Non-pigmented ciliary epithelial cell (primary cell): ENCODE results near the gene CNKSR3.

Source experiments
- DNase-seq: peaks from one replicate; pipeline ENCODE4 v3.0.0-alpha.2; 2010; ENCODE audit warnings: low read depth

CNKSR3 gene

DNA sequence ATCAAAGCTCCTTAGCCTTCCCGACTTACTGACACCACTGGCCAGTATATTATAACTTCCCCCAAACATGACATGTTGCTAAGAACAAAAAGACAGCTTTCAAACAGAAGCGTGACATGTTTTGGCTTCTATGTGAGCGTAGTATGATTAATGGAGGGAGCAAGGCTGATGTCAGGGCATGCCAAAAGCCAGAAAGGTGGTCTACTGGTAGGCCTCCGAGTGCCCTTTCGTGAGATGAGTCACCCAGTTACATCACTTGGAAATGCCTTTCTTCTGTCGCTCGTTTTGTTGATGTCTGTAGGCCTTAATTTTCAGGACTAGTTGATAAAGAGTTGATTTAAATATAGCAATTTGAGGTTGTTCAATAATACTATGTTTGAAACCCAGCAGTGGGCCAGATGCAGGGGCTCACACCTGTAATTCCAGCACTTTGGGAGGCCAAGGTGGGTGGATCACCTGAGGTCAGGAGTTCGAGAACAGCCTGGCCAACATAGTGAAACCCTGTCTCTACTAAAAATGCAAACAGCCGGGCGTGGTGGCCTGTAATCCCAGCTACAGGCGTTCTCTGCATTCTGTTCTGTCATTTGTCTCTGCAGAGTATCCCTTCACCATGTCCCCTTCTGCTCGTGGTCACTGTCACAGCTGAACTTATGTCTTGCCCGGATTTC is 53.3 kb downstream of the CNKSR3 start:
- no peak for DNase-seq

DNA sequence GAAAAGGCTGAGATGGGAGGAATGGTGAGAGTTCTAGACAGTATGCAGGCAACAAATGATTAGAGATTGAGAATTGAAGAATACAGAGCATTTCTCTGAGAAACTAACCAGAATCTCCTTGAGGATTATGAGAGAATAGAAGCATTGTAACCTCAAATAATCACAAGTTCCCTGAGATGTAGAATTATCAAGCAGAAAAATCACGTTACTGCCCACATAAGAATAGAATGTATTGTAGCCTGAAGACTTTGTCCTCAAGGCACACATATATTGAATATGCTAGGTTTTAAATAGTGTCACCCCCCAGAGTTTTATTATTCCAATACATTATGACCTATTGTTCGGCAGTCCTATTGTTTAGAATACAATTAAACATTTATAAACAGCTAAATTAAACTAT is 57.2 kb downstream of the CNKSR3 start:
- no peak for DNase-seq

DNA sequence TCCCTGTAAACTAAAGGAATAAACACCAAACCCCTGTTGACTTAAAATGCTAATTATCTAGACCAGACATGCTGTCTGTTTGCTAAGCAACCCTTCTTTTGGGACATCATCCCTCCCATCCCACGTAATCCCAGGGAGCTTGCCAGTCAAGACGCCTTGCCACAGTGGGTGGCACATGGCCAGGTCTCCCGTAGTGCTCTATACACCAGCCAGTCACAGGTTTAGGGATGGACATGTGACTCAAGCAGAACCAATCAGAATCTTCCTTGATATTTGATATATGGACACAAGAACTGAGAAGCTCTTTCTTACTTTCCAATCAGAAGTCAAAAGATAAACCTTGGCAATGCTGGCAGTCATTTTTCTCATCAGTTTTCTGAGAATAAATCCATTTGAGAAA is 60.0 kb downstream of the CNKSR3 start:
- no peak for DNase-seq

DNA sequence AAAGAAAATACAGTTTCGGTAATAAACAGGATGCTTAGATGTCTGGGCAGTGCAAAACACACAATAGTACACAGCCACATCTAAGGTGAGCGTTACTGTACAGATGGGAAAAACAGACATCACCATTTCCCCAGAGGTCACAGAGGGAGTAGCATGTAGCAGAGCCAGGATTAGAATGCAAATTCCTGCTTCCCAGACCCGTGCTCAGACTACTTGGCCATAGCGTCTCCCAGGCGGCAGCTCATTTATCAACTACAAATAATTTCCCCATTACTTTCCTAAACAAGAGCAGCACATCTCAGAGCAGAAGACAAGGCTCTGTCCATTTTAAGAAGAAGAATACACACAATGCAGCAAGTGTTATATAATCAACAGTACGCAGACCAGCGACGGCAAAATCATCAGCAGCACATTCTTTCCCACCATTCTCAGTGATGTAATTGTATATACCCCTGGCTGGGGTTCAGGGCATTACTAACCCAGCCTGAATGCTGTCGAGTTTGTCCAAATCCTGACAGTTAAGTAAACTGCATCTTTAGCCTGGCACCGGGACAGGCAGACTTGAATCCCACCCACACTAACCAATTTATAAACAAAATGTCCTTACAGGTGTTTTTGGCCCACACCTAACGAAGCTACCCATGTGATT is 61.9 kb downstream of the CNKSR3 start:
- DNase-seq = no peak

DNA sequence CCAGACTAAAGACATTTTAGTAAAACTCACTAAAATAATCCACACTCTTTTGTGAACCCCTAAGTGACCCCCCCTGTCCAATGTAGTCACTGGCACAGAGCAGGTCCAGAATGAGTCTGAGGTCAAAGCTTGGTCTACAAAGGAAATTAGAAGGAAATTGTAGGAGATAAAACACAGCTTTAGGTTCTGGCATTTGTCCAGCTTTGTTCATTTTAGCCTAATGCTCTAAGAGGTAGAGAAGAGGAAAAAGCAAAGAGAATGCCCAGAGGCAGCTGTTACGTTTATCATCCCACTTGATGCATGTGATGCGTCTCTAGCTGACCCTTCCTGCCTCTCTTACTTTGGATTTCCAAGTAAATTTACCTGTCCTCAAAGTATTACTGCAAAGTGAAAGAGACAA is 62.5 kb downstream of the CNKSR3 start:
- DNase-seq = no peak

DNA sequence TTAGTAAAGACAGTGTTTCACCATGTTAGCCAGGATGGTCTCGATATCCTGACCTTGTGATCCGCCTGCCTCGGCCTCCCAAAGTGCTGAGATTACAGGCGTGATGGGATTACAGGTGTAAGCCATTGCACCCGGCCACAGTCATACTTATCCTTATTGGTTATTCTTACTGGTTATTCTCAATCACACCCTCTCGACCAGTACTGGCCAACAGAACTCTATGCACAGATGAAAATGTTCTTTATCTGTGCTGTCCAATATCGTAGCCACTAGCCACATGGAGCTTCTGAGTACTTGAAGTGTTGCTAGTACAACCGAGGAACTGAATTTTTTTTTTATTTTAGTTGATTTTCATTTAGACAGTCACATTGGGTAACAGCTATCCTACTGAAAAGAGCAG is 63.5 kb downstream of the CNKSR3 start:
- DNase-seq = no peak

DNA sequence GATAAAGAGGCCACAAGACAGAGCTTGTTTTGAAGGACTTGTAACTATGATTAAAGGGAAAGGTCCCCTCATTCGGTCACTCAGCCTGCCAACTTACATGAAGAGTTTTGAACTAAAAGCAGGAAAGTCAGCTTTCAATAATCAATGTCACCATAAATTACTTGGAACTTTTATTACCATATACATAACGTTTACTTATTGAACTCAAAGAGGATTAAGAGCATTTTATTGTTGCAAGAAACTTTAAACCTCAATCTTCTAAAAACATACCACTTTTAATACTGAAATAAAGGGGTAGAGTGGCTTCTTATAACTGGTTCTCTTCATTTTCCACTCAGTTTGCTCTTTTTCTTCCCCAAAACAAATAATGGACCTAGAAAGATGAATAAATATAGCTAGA is 65.1 kb downstream of the CNKSR3 start:
- DNase-seq = no peak

DNA sequence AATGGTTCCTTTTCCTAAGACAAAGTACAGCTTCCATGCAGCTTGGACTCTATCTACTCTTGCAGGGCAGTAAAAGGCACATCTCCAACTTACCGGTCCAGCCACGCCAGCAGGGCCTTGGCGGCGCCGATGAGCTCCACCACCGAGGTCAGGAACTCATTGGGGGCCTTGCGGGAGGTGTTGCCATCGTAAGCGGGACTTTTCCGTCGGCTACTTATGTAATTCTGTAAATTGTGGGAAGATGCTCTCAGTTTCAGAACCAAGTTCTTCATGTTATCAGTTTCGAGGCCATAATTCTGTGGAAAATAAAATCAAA is 68.5 kb downstream of the CNKSR3 start:
- no peak for DNase-seq

DNA sequence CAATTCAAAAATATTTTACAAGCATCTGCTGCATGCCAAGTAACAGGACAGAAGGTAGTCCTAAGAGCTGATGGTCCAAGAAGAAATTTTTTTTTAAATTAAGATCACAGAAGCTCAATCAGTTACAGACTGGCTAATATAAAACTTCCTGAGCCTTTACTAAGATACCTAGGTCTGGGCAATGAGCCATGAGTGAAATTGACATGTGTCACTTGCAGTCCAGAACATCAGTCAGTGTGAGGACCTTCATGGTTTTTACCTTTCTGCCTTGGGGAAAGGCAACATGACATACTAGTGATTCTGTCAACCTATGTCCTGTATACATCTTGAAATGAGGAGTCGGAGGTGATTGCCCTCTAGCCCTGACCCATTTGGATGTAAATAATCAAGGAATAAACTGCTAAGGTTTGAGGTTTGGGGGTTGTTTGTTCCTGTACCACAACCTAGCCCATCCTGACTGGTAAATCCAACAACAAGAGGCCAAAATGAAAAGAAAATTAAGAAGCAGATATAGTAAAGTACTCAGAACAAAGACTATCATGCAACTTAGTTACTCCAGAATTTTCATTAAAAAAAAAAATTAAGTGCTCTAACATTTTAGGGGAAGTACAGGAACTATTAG is 70.0 kb downstream of the CNKSR3 start:
- DNase-seq = no peak

DNA sequence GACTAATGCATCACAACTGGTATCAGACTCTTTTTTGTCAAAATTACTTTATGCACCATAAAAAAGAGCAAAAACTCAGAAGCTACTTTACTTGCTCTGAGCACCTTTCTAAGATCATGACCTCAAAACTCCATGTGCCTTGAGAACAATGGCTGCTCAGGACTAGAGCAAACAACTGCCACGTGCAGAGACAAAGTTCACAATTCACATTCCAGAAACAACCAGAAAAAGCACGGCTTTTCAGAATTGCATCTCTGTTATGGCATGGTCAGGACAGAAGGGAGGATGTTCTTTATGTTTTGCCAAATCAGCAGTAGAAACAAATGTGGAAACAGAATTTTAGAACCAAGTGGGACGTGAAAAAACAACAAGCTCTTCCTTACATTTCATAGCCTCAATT is 70.5 kb downstream of the CNKSR3 start:
- DNase-seq = no peak

DNA sequence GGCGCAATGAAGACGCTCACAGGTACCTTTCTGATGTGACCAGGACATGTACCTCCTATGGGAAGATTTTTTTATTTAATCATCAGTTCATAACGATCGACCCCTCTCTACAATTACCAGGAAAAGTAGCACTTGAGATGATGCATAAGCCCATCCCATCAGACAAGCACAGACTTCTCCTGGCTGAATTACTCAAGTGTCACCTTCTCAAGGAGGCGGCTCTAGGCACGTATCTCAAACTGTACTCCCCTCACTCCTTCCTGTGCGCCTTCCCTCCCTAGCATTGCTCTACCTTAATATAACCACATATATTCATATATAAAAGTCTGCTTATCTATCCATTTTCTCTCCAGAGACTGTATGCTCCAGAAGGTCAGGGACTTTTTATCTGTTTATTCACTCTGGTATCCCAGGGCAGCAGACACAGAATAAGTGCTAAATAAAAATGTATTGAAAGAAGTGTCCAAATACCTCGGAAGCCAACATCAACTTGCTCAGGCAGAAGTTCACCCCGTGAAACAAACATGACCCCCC is 71.5 kb downstream of the CNKSR3 start:
- no peak for DNase-seq

DNA sequence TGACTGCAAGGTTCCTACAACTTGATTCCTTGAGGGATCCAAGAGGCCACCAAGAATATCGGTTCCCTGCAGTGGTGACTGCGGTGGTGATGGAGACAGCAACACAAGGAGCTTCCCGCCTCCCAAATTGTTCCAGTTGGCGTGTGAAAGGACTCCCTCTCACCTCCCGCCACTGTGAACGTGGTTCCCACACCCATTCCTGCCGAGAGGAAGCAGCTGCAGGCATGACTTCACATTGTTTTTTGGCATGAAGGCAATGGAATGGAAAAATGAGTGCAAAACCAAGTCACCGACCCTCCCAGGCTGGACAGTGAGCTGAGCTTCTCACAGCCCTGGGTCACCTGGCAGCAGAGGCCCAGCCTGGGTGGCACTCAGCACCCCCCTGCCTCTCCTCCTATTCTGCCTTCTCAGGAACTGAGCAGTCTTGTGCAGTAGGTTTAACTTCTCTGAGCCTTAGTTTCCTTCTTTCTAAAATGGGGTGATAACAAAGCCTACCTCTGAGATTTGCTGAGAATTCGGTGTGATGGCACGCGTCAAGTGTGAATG is 75.0 kb downstream of the CNKSR3 start:
- DNase-seq = no peak

DNA sequence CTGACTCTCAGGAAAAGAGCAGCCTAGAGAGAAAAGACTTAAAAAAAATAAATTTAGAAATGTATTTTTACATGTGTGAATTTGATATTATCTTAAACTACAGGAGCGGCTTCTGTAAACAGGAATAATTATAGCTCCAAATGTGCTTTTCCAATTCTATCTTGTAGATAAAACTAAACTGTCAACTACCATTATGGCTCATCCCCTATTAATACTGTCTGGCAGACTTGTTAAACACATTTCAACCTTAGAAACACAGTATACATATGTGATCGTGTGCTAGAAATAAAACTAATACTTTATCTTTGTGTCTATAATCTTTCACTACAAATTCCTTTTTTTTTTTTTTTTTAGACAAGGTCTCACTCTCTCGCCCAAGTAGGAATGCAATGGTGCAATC is 75.8 kb downstream of the CNKSR3 start:
- no peak for DNase-seq

DNA sequence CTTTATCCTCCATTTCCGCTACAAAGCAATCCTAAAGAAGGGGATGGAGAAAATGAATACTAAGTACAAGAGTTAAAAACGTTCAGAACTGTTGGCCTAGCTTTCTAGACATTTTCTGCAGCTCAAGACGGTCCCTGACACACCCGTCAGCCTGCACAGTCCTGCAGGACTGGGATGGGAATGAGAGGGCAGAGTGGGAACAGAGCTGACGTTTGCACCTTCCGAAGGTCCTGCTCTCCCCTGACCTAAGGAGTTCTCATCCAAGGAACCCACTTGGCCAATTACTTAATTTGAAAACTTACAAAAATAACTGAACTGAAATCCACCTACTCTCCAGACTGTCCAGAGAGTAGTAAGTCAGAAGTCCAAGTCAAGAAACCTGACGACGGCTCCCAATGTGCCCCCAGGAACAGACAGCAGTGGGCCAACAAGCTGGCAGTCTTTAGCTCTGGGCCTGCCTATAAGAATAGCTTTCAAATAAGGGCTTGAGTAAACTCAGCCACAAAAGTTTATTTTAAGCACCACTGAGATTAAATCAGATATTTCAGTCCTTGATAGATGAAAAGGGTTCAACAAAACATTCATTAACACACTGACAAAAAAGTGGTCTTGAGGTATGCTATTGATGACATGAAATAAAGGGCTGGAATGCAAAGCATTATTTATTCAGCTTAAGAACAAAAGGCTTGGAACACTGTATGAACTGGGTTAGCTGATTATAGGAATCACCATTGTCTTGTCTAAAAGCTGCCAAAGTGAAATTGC is 76.8 kb downstream of the CNKSR3 start:
- DNase-seq = no peak

DNA sequence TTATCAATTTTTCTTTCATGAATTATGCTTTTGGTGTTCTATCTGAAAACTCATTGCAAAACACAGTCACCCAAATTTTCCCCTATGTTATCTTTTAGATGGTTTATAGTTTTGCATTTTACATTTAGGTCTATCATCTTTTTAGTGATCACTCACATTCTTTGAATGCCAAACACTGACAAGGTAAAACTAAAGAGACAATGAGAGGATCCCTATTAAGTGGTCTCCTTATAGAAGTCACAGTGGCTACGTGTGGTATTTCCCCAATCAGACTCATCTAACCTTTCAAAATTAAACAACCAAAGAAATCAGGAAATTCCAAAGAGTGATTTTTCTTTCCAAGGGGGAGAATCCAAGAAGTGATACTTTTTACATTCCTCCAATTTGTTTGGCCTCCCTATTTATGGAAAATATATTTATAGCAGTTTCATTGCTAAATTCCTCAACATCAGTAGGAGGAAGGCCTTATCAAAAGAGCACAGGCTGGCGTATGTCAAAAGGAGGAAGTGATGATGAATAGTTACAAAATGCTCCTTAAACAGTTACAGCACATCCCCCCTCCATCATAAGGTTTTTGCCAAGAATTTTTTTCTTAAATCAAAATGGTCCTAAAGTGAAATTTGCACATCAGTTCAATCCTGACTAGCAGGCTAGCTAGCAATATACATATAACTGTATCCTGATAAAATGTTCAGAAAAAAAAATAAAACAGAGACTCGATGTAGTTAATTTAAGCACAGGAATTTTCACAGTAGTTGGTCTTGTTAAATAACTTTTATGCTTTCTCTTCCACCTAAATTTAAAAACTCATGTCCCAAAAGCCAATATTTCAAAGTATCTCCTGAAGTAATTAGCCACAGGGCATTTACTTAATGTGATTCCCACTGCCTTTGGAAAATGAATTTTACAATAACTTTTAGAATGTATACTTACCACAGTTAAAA is 77.7 kb downstream of the CNKSR3 start:
- DNase-seq = no peak

DNA sequence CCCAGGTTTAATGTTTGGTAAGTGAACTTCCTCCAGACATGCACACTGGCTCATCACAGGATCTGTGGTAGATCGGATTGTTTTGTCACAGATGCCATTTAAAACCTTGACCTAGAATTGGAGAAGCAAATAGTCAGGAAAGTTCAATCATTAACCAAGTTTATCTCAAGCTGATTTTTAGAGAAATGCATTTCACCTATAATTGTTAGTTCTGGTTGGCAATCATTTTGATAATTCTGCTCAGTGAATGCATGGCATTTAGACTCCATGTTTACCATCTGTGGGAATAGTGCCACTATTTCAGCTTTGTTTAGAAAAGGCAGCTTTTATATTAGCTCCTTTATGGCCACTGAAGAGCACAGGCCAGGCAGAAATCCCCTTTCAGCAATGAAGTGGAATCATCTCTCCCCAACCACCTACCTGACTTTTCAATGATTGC is 80.0 kb downstream of the CNKSR3 start:
- no peak for DNase-seq

DNA sequence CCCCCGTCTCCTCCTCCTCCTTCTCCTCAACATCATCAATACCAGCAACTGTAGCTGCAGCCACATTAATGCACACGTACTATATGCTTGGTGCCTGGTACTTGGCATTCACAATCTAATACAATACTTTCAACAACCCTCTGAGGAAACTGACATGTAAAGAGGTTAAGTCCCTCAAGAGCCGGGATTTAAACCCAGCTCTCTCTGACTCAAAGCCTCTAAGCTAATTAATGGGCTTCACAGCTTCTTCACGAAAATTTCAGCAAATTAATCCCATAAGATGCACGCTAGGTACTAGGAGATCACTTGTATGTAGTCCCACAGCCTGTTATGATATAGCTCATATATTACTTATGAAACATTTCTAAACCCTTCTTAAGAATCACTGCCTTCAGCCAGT is 80.8 kb downstream of the CNKSR3 start:
- DNase-seq = no peak

DNA sequence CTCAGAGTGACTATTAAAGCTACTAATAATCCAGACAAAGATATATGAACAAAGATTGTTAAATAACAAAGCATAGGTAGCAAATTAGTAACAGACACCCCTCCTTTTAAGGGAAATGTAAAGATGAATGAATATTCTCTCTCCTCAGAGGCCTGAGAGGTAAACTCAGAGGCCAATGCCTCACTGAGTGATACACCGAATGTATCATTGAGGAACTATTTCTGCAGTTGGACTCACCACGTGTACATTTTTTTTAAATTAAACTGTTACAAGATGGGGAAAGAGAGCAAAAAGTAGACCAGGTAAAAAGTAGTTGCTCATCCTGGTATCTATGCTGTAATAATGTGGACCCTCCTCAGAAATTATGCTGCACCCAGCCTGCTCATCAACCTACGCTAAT is 81.6 kb downstream of the CNKSR3 start:
- no peak for DNase-seq

DNA sequence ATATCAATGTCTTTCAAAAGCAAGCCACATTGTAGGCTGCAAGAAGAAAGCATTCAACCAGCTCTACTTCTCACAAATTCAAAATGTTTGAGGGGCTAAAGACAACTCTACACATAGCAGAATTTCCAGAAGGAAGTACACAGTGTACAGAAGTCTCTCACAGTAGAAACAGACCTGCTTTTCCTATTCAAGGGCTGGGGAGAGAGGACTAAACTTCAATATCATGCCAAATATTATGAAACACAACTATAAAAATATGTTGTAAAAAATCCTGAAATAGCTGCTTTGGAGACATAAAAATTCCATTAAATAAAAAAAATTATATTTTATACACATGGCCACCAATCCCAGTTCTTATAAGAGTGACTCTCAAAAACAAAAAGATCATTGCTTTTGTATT is 83.0 kb downstream of the CNKSR3 start:
- DNase-seq = no peak

DNA sequence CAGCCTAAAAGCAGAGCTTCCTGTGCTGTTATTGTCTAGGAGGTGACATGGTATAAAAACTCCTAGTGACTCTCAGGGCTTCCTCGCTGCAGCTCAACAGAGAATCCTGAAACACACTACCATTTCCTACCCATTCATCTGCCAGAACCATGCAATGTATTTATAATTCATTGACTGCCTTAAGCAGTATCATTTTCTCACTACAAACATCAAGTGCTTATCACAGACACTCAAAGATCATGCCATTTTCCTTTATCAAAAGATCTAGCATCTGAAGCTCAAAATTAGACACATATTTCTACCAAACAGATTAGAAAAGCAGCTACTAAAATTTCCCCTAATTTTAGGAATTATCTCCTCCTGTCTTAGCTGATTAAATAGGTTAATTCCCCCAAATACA is 83.5 kb downstream of the CNKSR3 start:
- DNase-seq = no peak

DNA sequence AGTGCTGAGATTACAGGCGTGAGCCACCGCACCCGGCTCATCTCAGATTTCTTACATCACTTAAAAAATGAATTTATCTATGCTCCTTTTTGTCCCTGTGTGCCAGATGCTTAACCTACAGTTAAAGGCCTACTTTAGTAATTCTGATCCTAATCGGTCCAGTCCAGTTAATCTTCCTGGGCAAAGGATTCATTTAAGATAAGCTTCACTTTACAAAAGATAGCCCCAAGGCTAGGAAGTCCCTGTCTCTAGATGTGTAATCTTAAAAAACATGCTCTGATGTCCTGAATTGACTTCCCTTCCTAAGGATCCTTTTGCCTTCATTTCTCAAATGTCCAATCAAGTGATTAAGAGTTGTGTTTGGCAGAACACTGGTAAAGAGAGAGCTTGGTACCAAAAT is 85.5 kb downstream of the CNKSR3 start:
- no peak for DNase-seq
